Adrenal gland (tissue), 5 donors: ENCODE data around the gene PPP2R2D.

Experiments
- CTCF ChIP-seq, 6 experiments: fragments of 450-650 bp in 4 of 6; fragments of 200-600 bp in 2 of 6; sonication (generic) in 1 of 6; IDR thresholded peaks; 1 replicate in 5 of 6; 2 replicates in 1 of 6; pipeline versions ENCODE4 v1.5.1 to v1.8.0; 2016 to 2021; ENCODE audit warnings: antibody characterized with exemption in 6 of 6, mild to moderate bottlenecking in 2 of 6, moderate library complexity in 1 of 6
- POLR2A ChIP-seq, 2 donors: fragments of 450-650 bp; IDR thresholded peaks; one replicate each; pipeline ENCODE4 v1.6.1; 2017; ENCODE audit warnings: antibody characterized with exemption in 2 of 2, mild to moderate bottlenecking in 2 of 2, moderate library complexity in 1 of 2
- donor health status: DM: no; HTN: no; CAD: no.

DNA sequence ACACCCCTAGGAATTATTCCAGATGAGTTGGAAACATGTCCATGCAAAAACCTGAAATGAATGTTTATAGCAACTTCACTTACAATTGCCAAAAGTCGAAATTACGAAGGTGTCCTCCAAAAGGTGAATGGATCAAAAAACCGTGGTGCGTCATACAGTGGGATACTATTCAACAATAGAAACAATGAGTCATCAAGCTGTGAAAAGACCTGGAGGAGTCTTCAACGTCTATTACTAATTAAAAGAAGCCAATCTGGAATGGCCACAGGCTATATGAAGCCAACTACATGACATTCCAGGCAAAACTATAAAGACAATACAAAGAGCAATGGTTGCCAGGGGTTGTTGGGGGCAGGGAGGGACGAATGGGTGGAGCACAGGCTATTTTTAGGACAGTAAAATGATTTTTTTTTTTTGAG, 12.6 kb upstream of the PPP2R2D start:
- TF ChIP-seq CTCF (IDR thresholded peaks at IDR 0.05) (no peak), POLR2A (IDR thresholded peaks at IDR 0.05) (no peak)
